ENCODE data around the gene IQCH.

DNA sequence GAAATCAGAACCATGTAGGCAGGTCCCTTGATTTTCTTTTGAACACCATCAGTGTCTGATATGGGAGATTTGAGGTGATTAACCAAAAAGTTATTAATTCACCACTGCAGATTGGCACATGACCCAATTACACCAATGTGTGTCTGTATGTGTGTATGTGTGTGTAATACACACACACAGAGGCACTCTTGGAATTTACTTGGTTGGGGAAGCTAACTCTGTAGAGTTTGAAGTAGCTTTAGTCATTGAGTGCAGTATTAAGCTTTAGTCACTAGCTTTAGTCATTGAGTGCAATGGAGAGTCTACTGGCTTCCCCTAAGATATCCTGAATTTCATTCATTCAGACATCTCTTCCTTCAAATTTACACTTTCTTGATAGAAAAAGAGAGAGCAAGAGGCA lies 156.9 kb downstream of the IQCH start:
- TF ChIP-seq POLR2A (IDR thresholded peaks at IDR 0.05) (no peak), POLR2AphosphoS5 (IDR thresholded peaks at IDR 0.05) (no peak)
- TF ChIP-seq, protein P1, sequence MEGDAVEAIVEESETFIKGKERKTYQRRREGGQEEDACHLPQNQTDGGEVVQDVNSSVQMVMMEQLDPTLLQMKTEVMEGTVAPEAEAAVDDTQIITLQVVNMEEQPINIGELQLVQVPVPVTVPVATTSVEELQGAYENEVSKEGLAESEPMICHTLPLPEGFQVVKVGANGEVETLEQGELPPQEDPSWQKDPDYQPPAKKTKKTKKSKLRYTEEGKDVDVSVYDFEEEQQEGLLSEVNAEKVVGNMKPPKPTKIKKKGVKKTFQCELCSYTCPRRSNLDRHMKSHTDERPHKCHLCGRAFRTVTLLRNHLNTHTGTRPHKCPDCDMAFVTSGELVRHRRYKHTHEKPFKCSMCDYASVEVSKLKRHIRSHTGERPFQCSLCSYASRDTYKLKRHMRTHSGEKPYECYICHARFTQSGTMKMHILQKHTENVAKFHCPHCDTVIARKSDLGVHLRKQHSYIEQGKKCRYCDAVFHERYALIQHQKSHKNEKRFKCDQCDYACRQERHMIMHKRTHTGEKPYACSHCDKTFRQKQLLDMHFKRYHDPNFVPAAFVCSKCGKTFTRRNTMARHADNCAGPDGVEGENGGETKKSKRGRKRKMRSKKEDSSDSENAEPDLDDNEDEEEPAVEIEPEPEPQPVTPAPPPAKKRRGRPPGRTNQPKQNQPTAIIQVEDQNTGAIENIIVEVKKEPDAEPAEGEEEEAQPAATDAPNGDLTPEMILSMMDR (IDR thresholded peaks at IDR 0.05), result no peak

Measured in transverse colon (tissue), 4 donors.